Measurements from ENCODE around the gene PIK3R2. TPM values are rescaled to one million over a fixed set of nuclear protein-coding genes. Genes with fewer than 3 reads are reported as not detected.

The PIK3R2 gene
- total and polyA plus RNA-seq, 2 of the 8 experiments (the other 6 are each of a cell fraction or from before 2014, with no cell fraction given) = 21.7 to 57.1 TPM

- H3K79me1 ChIP-seq (ENCODE audit: low read depth, low read length) = peaks cover 6% of the 10 kb centered on the region; the same call in 1 of the 2 replicates
- no peak overlapping the region for H3K23ac ChIP-seq (ENCODE audit: insufficient read length)
- peak overlapping the region; percentile 58 to 79 (median 69) for H3K9ac ChIP-seq (replicated peaks in 1 of 4; ENCODE audit: extremely low read depth in 1 of 4, low read depth in 3 of 4, low read length in 3 of 4)
- no peaks in the 10 kb centered on the region for H3K27me3 ChIP-seq (replicated peaks in 1 of 4; ENCODE audit: control insufficient read depth in 3 of 4, extremely low read depth in 1 of 4, insufficient read depth in 3 of 4, low read length in 3 of 4)
- H2BK12ac ChIP-seq (ENCODE audit: low read depth, low read length) = no peak overlapping the region
- H3K9me3 ChIP-seq (ENCODE audit: insufficient read depth in 2 of 2, low read depth in 1 of 2, low read length in 1 of 2) = no peaks in the 10 kb centered on the region
- no peak overlapping the region for H2BK15ac ChIP-seq (ENCODE audit: low read length)
- POLR2A ChIA-PET (ENCODE audit: partially characterized antibody) = interaction anchor here (0.6 to 5.8 kb wide), 9 partner anchors 9 to 198 kb away, joined by 3 to 38 read pairs (median 3); partner anchors contain the start of genes JUND and RAB3A
- peak overlapping the region; percentile 72; the same call in 1 of the 2 replicates for H4K8ac ChIP-seq (ENCODE audit: extremely low read depth, insufficient read depth, low read length)
- peaks cover 10% of the 10 kb centered on the region for H3K23me2 ChIP-seq (ENCODE audit: low read depth, low read length)
- H4K91ac ChIP-seq (replicated peaks; ENCODE audit: insufficient read length, low read length) = no peak overlapping the region
- peak overlapping the region; percentile 60; the same call in 1 of the 2 replicates for H3K27ac ChIP-seq (ENCODE audit: low read depth, low read length)
- peak overlapping the region; percentile 16 for H3K56ac ChIP-seq (replicated peaks; ENCODE audit: insufficient read length, low read depth, low read length)
- WGBS, 2 experiments (ENCODE audit: extremely low coverage in 1 of 2, insufficient coverage in 1 of 2, insufficient read length in 1 of 2, insufficient replicate concordance in 2 of 2, low coverage in 1 of 2, low lambda C conversion rate in 2 of 2, missing lambda C conversion rate in 1 of 2) = 12% methylated on average over 46 of the region's 46 CpGs; no CpG with 5 or more reads in 1 of the 2 experiments
- H2AK5ac ChIP-seq (ENCODE audit: low read depth, low read length) = no peak overlapping the region
- H2BK120ac ChIP-seq (replicated peaks; ENCODE audit: low read depth, low read length) = no peak overlapping the region
- H2BK5ac ChIP-seq (ENCODE audit: low read depth, low read length) = peak overlapping the region; percentile 85; the same call in 1 of the 2 replicates
- H4K5ac ChIP-seq (ENCODE audit: insufficient read length, low read depth, low read length) = peak overlapping the region; percentile 7
- H3K4me1 ChIP-seq (replicated peaks in 1 of 4; ENCODE audit: control insufficient read depth in 3 of 4, insufficient read depth in 4 of 4, low read length in 3 of 4) = peaks cover 5 to 12% (median 8%) of the 10 kb centered on the region in 4 experiments
- no peak overlapping the region for H3K4ac ChIP-seq (replicated peaks; ENCODE audit: insufficient read length, low read depth, low read length)
- CTCF ChIA-PET (ENCODE audit: partially characterized antibody) = interaction anchor here (0.6 to 2.8 kb wide), 12 partner anchors 11 to 322 kb away, joined by 3 to 20 read pairs (median 4); a partner anchor contains a TSS
- H3K79me2 ChIP-seq (ENCODE audit: control insufficient read depth in 1 of 2, insufficient read depth in 2 of 2, low read length in 2 of 2) = peaks cover 0 to 4% of the 10 kb centered on the region in 2 experiments; a peak in 1 of 4 replicates
- DNase-seq (ENCODE audit: low read depth in 1 of 2, low spot score in 2 of 2) (no peak), FAIRE-seq (no peak)
- no peak overlapping the region for H2BK20ac ChIP-seq (ENCODE audit: low read length)
- no peak overlapping the region for H3K14ac ChIP-seq (ENCODE audit: insufficient read length)
- H3K4me2 ChIP-seq (ENCODE audit: insufficient read depth in 1 of 2, low read depth in 2 of 2, low read length in 2 of 2) = peak overlapping the region; percentile 93 to 94
- H2AFZ ChIP-seq (ENCODE audit: low read length) = no peak overlapping the region
- peak overlapping the region; percentile 71; the same call in 1 of the 2 replicates for H3K18ac ChIP-seq (ENCODE audit: extremely low read depth, low read length)
- peak overlapping the region; percentile 82 to 96 (median 89) for H3K4me3 ChIP-seq (ENCODE audit: extremely low read depth in 1 of 4, insufficient read depth in 2 of 4, low read depth in 3 of 4, low read length in 4 of 4)
- H4K20me1 ChIP-seq (replicated peaks in 1 of 2; ENCODE audit: control insufficient read depth in 1 of 2, insufficient read depth in 2 of 2, low read length in 2 of 2) = peaks cover 3 to 22% of the 10 kb centered on the region in 2 experiments
- peaks cover 7 to 24% (median 9%) of the 10 kb centered on the region in 4 experiments; a peak in 6 of 8 replicates for H3K36me3 ChIP-seq (ENCODE audit: control insufficient read depth in 2 of 4, insufficient read depth in 4 of 4, low read length in 3 of 4)
- no peak for TF ChIP-seq KDM1A (IDR thresholded peaks at IDR 0.05; ENCODE audit: borderline replicate concordance, low read length)
- no peak; the same call in 1 of the 2 replicates for TF ChIP-seq KDM5A (IDR thresholded peaks at IDR 0.05; ENCODE audit: low read length)
- no peak for TF ChIP-seq SAP30 (IDR thresholded peaks at IDR 0.05; ENCODE audit: insufficient read depth, insufficient replicate concordance, low read length)
- no peak for TF ChIP-seq SP2 (IDR thresholded peaks at IDR 0.05; ENCODE audit: low read length)
- TF ChIP-seq ASH2L (IDR thresholded peaks at IDR 0.05; ENCODE audit: low read length) = no peak
- TF ChIP-seq JUN (IDR thresholded peaks at IDR 0.05; ENCODE audit: low read depth, low read length) = no peak
- TF ChIP-seq SIX5 (IDR thresholded peaks at IDR 0.05; ENCODE audit: low read depth, low read length) = no peak
- 0 out of 4 replicates have a peak, but pooled peaks of 1 of the 2 experiments have one; percentile 9 for TF ChIP-seq SIN3A (conservative IDR thresholded peaks at IDR 0.05 in 1 of 2, IDR thresholded peaks at IDR 0.05 in 1 of 2; ENCODE audit: low read depth in 1 of 2, low read length in 2 of 2)
- peak; percentile 26 for TF ChIP-seq PHF8 (conservative IDR thresholded peaks at IDR 0.05; ENCODE audit: low read depth, low read length)
- peak; percentile 22 for TF ChIP-seq KDM4A (IDR thresholded peaks at IDR 0.05; ENCODE audit: low read depth, low read length, severe bottlenecking)
- no peak for TF ChIP-seq CHD2 (IDR thresholded peaks at IDR 0.05; ENCODE audit: low read length)
Measured at GRCh38 chr19:18193388-18194180, 40.6 kb downstream of the PIK3R2 start.
